HG03457 (cell line): ENCODE results near the gene RAMP1.

Experiments
- ATAC-seq: cut with Tn5 transposase; IDR thresholded peaks from one replicate; pipeline ENCODE4 v1.9.1; 2021; ENCODE audit warnings: moderate number of reproducible peaks; ENCODE audit not compliant: unreplicated experiment

RAMP1 gene

GRCh38 chr2:237894396-237894979 lies 35.1 kb downstream of the RAMP1 start:
- ATAC-seq: no peak

- ATAC-seq: no peak
These were observed 35.6 kb downstream of the RAMP1 start for GRCh38 chr2:237894986-237895543.

GRCh38 chr2:237895544-237896506 lies 36.4 kb downstream of the RAMP1 start:
- no peak for ATAC-seq

- no peak for ATAC-seq
These were observed 37.1 kb downstream of the RAMP1 start for GRCh38 chr2:237896507-237896892.

GRCh38 chr2:237896956-237897355 lies 37.5 kb downstream of the RAMP1 start:
- ATAC-seq: no peak

GRCh38 chr2:237898057-237898414 lies 38.6 kb downstream of the RAMP1 start:
- ATAC-seq: peak; percentile 9

- no peak for ATAC-seq
These were observed 41.7 kb downstream of the RAMP1 start for GRCh38 chr2:237900891-237901831.

GRCh38 chr2:237901932-237902850 lies 42.8 kb downstream of the RAMP1 start:
- no peak for ATAC-seq

GRCh38 chr2:237904831-237905599 lies 45.6 kb downstream of the RAMP1 start:
- no peak for ATAC-seq

- no peak for ATAC-seq
These were observed 47.7 kb downstream of the RAMP1 start for GRCh38 chr2:237907144-237907543.

- no peak for ATAC-seq
These were observed 49.8 kb downstream of the RAMP1 start for GRCh38 chr2:237909075-237909695.

- no peak for ATAC-seq
These were observed 50.5 kb downstream of the RAMP1 start for GRCh38 chr2:237909801-237910475.

GRCh38 chr2:237910576-237911362 lies 51.3 kb downstream of the RAMP1 start:
- no peak for ATAC-seq

GRCh38 chr2:237911363-237912017 lies 52.1 kb downstream of the RAMP1 start:
- no peak for ATAC-seq

GRCh38 chr2:237912271-237913192 lies 53.1 kb downstream of the RAMP1 start:
- no peak for ATAC-seq
